H1 (cell line): Measurements from ENCODE around the gene DHX29. TPM values are rescaled to one million over a fixed set of nuclear protein-coding genes. Genes with fewer than 3 reads are reported as not detected.

Source experiments
- CTCF ChIA-PET: fragments of 300-600 bp; sonication (Branson Sonifier 250); formaldehyde crosslinking; loops from one replicate; lab custom pipeline; 2021; ENCODE audit not compliant: partially characterized antibody; lab: Charles Lee
- POLR2A ChIA-PET: fragments of 300-600 bp; sonication (Branson Sonifier 250); formaldehyde crosslinking; loops from one replicate; lab custom pipeline; 2021; ENCODE audit warnings: inconsistent platforms; ENCODE audit not compliant: partially characterized antibody; lab: Charles Lee
- DNase-seq, 2 experiments: peaks; one replicate each; pipeline versions ENCODE4 v3.0.0 to v3.0.0-alpha.2; 2010 to 2022; ENCODE audit warnings: low spot score in 2 of 2, low read depth in 1 of 2, mixed read lengths in 1 of 2
- FAIRE-seq: peaks from 2 replicates; lab custom pipeline; 2011; peaks lifted over from hg19 to GRCh38; lab: Jason Lieb, UNC
- H2AFZ ChIP-seq: 2 replicates; pipeline ENCODE4 v1.8.1; 2012; ENCODE audit warnings: low read length, inconsistent platforms
- H2AK5ac ChIP-seq: 2 replicates; pipeline ENCODE4 v1.6.1; 2013; ENCODE audit warnings: low read depth, low read length
- H2BK120ac ChIP-seq: replicated peaks from 2 replicates; pipeline ENCODE3; 2013; ENCODE audit warnings: low read depth, low read length, inconsistent platforms
- H2BK12ac ChIP-seq: 2 replicates; pipeline ENCODE4 v1.6.1; 2013; ENCODE audit warnings: low read depth, low read length
- H2BK15ac ChIP-seq: 2 replicates; pipeline ENCODE4 v1.6.1; 2013; ENCODE audit warnings: low read length
- H2BK20ac ChIP-seq: 2 replicates; pipeline ENCODE4 v1.6.1; 2013; ENCODE audit warnings: low read length
- H2BK5ac ChIP-seq: 2 replicates; pipeline ENCODE4 v1.6.1; 2013; ENCODE audit warnings: low read depth, low read length
- H3K14ac ChIP-seq: 2 replicates; pipeline ENCODE4 v1.6.1; 2013; ENCODE audit warnings: inconsistent platforms; ENCODE audit not compliant: insufficient read length
- H3K18ac ChIP-seq: 2 replicates; pipeline ENCODE4 v1.6.1; 2013; ENCODE audit warnings: low read length; ENCODE audit errors: extremely low read depth
- H3K23ac ChIP-seq: 2 replicates; pipeline ENCODE4 v1.6.1; 2013; ENCODE audit warnings: inconsistent platforms; ENCODE audit not compliant: insufficient read length
- H3K23me2 ChIP-seq: 2 replicates; pipeline ENCODE4 v1.6.1; 2013; ENCODE audit warnings: low read depth, low read length
- H3K27ac ChIP-seq: 2 replicates; pipeline ENCODE4 v1.6.1; 2011; ENCODE audit warnings: low read depth, low read length, inconsistent platforms
- H3K27me3 ChIP-seq, 4 experiments: replicated peaks in 1 of 4; 1 replicate in 1 of 4; 2 replicates in 3 of 4; pipeline versions ENCODE4 v1.6.1 to v1.8.1; 2011 to 2013; ENCODE audit warnings: low read length in 3 of 4, mild to moderate bottlenecking in 3 of 4, inconsistent platforms in 2 of 4, mixed read lengths in 2 of 4, moderate library complexity in 1 of 4; ENCODE audit not compliant: control insufficient read depth in 3 of 4, insufficient read depth in 3 of 4; ENCODE audit errors: extremely low read depth in 1 of 4
- H3K36me3 ChIP-seq, 4 experiments: 2 replicates each; pipeline versions ENCODE4 v1.6.1 to v1.8.1; 2011 to 2013; ENCODE audit warnings: mild to moderate bottlenecking in 4 of 4, low read length in 3 of 4, moderate library complexity in 2 of 4, control low read depth in 1 of 4, inconsistent platforms in 1 of 4; ENCODE audit not compliant: insufficient read depth in 4 of 4, control insufficient read depth in 2 of 4
- H3K4ac ChIP-seq: replicated peaks from 2 replicates; pipeline ENCODE3; 2013; ENCODE audit warnings: low read length, low read depth, mixed read lengths, inconsistent platforms; ENCODE audit not compliant: insufficient read length
- H3K4me1 ChIP-seq, 4 experiments: replicated peaks in 1 of 4; 1 replicate in 1 of 4; 2 replicates in 3 of 4; pipeline versions ENCODE4 v1.6.1 to v1.8.1; 2011 to 2013; ENCODE audit warnings: low read length in 3 of 4, inconsistent platforms in 2 of 4, mixed read lengths in 1 of 4; ENCODE audit not compliant: insufficient read depth in 4 of 4, control insufficient read depth in 3 of 4
- H3K4me2 ChIP-seq, 2 experiments: 2 replicates each; pipeline versions ENCODE4 v1.6.1 to v1.8.1; 2011 to 2013; ENCODE audit warnings: low read depth in 2 of 2, low read length in 2 of 2, control low read depth in 1 of 2, inconsistent platforms in 1 of 2, mild to moderate bottlenecking in 1 of 2; ENCODE audit not compliant: insufficient read depth in 1 of 2
- H3K4me3 ChIP-seq, 4 experiments: fragments of 200-600, 300-600 bp in 1 of 4; sonication (generic), shearing (Covaris generic), sonication (Bioruptor Twin) in 1 of 4; 2 replicates each; pipeline versions ENCODE4 v1.5.1 to v1.8.1; 2011 to 2016; ENCODE audit warnings: low read length in 4 of 4, low read depth in 3 of 4, control low read depth in 2 of 4, inconsistent platforms in 2 of 4, mild to moderate bottlenecking in 2 of 4, mixed read lengths in 1 of 4, moderate library complexity in 1 of 4; ENCODE audit not compliant: insufficient read depth in 2 of 4; ENCODE audit errors: extremely low read depth in 1 of 4
- H3K56ac ChIP-seq: replicated peaks from 2 replicates; pipeline ENCODE3; 2013; ENCODE audit warnings: low read depth, mild to moderate bottlenecking, mixed read lengths, low read length, inconsistent platforms; ENCODE audit not compliant: insufficient read length
- H3K79me1 ChIP-seq: 2 replicates; pipeline ENCODE4 v1.6.1; 2013; ENCODE audit warnings: low read depth, low read length, control low read depth
- H3K79me2 ChIP-seq, 2 experiments: 2 replicates each; pipeline versions ENCODE4 v1.6.1 to v1.8.1; 2012 to 2013; ENCODE audit warnings: low read length in 2 of 2, mild to moderate bottlenecking in 2 of 2, inconsistent platforms in 1 of 2; ENCODE audit not compliant: insufficient read depth in 2 of 2, control insufficient read depth in 1 of 2
- H3K9ac ChIP-seq, 4 experiments: replicated peaks in 1 of 4; 1 replicate in 1 of 4; 2 replicates in 3 of 4; pipeline versions ENCODE4 v1.6.1 to v1.8.1; 2011 to 2013; ENCODE audit warnings: low read depth in 3 of 4, low read length in 3 of 4, control low read depth in 2 of 4, mild to moderate bottlenecking in 2 of 4, moderate library complexity in 2 of 4, inconsistent platforms in 1 of 4; ENCODE audit errors: extremely low read depth in 1 of 4
- H3K9me3 ChIP-seq, 2 experiments: 2 replicates each; pipeline versions ENCODE4 v1.6.1 to v1.8.1; 2012 to 2013; ENCODE audit warnings: mild to moderate bottlenecking in 2 of 2, moderate library complexity in 2 of 2, control low read depth in 1 of 2, inconsistent platforms in 1 of 2, low read depth in 1 of 2, low read length in 1 of 2, mixed read lengths in 1 of 2; ENCODE audit not compliant: insufficient read depth in 2 of 2
- H4K20me1 ChIP-seq, 2 experiments: replicated peaks in 1 of 2; 2 replicates each; pipeline versions ENCODE3 to v1.8.1; 2011 to 2013; ENCODE audit warnings: inconsistent platforms in 2 of 2, low read length in 2 of 2, mild to moderate bottlenecking in 1 of 2; ENCODE audit not compliant: insufficient read depth in 2 of 2, control insufficient read depth in 1 of 2
- H4K5ac ChIP-seq: 2 replicates; pipeline ENCODE4 v1.6.1; 2013; ENCODE audit warnings: low read length, low read depth, mixed read lengths, inconsistent platforms; ENCODE audit not compliant: insufficient read length
- H4K8ac ChIP-seq: 2 replicates; pipeline ENCODE4 v1.8.0; 2013; ENCODE audit warnings: mild to moderate bottlenecking, moderate library complexity, low read length, inconsistent platforms; ENCODE audit not compliant: insufficient read depth; ENCODE audit errors: extremely low read depth
- H4K91ac ChIP-seq: replicated peaks from 2 replicates; pipeline ENCODE3; 2013; ENCODE audit warnings: low read length, mixed read lengths, inconsistent platforms; ENCODE audit not compliant: insufficient read length
- CHD1 ChIP-seq: IDR thresholded peaks from 2 replicates; pipeline ENCODE4 v1.6.1; 2012; ENCODE audit warnings: low read depth, low read length, improper control_type of control experiment
- MAX ChIP-seq: IDR thresholded peaks from 2 replicates; pipeline ENCODE4 v1.6.1; 2012; ENCODE audit warnings: inconsistent platforms
- TAF1 ChIP-seq: IDR thresholded peaks from 2 replicates; pipeline ENCODE4 v1.6.1; 2011; ENCODE audit warnings: mild to moderate bottlenecking, low read depth, low read length
- WGBS, 2 experiments: shearing (Covaris generic) in 1 of 2; methylation state at CpG; one replicate each; pipeline versions ENCODE4 v1.1.6 to v1.1.7; 2013 to 2015; ENCODE audit warnings: low lambda C conversion rate in 2 of 2, mixed read lengths in 2 of 2, inconsistent platforms in 1 of 2, low coverage in 1 of 2, missing lambda C conversion rate in 1 of 2; ENCODE audit not compliant: insufficient replicate concordance in 2 of 2, insufficient coverage in 1 of 2, insufficient read length in 1 of 2; ENCODE audit errors: extremely low coverage in 1 of 2, missing lambda C conversion rate in 1 of 2; 5-methylcytosine and 5-hydroxymethylcytosine counted together
- polyA plus RNA-seq, 7 experiments: library from polyadenylated mRNA; depleted of rRNA in 3 of 7; stranded (reverse) in 5 of 7; unstranded in 2 of 7; fragments of >200 nt in 5 of 7; fragments of 200-250 nt in 2 of 7; gene quantifications; 1 replicate in 5 of 7; 2 replicates in 1 of 7; 4 replicates in 1 of 7; pipeline versions ENCODE4 v1.2.1 to v1.2.3, GENCODE V29; 2011 to 2013; ENCODE audit warnings: missing spikeins in 2 of 7, mixed read lengths in 2 of 7
- total RNA-seq: library from RNA; stranded (reverse); fragmentation: NEBNext Ultra II Directional; extraction: Animal tissue kit (Norgen Biotek cat#: 25700); gene quantifications from 2 replicates; pipeline ENCODE4 v1.2.1, GENCODE V29; 2021

DHX29 gene
- total and polyA plus RNA-seq, 2 of the 8 experiments (the other 6 are each of a cell fraction or from before 2014, with no cell fraction given) = 3.4 to 32.1 TPM

DNA sequence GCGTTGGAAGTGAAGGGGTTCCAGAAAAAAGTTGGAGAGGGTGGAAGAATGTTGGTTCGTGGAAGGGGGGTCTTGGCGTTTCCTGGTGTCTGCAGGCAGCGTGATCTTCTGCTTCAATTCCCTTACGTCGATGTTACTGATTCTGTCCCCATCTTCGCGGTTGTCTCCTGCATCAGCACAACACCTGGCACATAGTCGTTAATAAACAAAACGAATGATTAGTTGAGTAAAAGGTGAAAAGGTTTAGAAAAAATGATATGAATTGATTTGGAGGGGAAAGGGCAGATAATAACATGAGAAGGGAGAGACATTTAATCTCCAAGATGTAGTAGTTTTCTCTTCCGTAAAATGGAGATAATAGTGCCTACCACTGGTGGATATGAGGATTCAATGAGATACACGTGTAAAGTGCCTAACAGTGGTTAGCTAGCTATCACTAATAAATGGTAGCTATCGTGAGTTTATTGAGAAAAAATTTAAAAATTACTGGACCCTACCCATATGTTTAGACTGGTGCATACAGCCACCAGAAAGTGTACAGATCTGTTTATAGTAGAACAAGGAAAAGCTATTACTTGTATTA lies 851 bp upstream of the DHX29 start:
- no peak overlapping the region for H2AK5ac ChIP-seq
- 0 out of 2 replicates have a peak, but pooled peaks have one; percentile 10 for TF ChIP-seq CHD1
- TF ChIP-seq TAF1 = no peak
- no peak for TF ChIP-seq MAX
- H3K27ac ChIP-seq = peak overlapping the region; percentile 90
- H3K56ac ChIP-seq = peak overlapping the region; percentile 95
- peaks cover 0 to 2% (median 2%) of the 10 kb centered on the region in 4 experiments; a peak in 4 of 7 replicates for H3K4me1 ChIP-seq
- peaks cover 0 to 4% (median 0%) of the 10 kb centered on the region in 4 experiments; a peak in 1 of 8 replicates for H3K36me3 ChIP-seq
- DNase-seq = no peak
- peak overlapping the region; percentile 72 to 92 for H3K4me2 ChIP-seq
- H3K23me2 ChIP-seq = peaks cover 6% of the 10 kb centered on the region
- no peaks in the 10 kb centered on the region for H3K9me3 ChIP-seq
- peak overlapping the region; percentile 80 to 96 (median 94) for H3K9ac ChIP-seq
- no peak overlapping the region for H3K4ac ChIP-seq
- H3K18ac ChIP-seq = peak overlapping the region; percentile 75; the same call in 1 of the 2 replicates
- peak overlapping the region; percentile 69; the same call in 1 of the 2 replicates for H2BK12ac ChIP-seq
- FAIRE-seq = no peak
- ChIA-PET CTCF (interaction anchor here (0.6 kb wide), 1 partner anchor 899 kb away, joined by 3 read pairs; no protein-coding TSS in a partner anchor), POLR2A (interaction anchor here (0.6 to 1.8 kb wide), 9 partner anchors 8 to 1843 kb away, joined by 3 to 8 read pairs (median 3); partner anchors contain the start of gene CCNO)
- H2BK20ac ChIP-seq = no peak overlapping the region
- H3K23ac ChIP-seq = no peak overlapping the region
- peak overlapping the region; percentile 66 for H2AFZ ChIP-seq
- H4K20me1 ChIP-seq = peaks cover 0 to 4% of the 10 kb centered on the region in 2 experiments
- no peak overlapping the region for H4K91ac ChIP-seq
- WGBS, 2 experiments = 2 to 100% methylated on average over 1 to 13 of the region's 13 CpGs
- H3K27me3 ChIP-seq = no peaks in the 10 kb centered on the region
- peaks cover 22 to 86% of the 10 kb centered on the region in 2 experiments for H3K79me2 ChIP-seq
- no peak overlapping the region for H2BK120ac ChIP-seq
- H3K4me3 ChIP-seq = peak overlapping the region; percentile 79 to 88 (median 85)
- H2BK5ac ChIP-seq = peak overlapping the region; percentile 88
- H2BK15ac ChIP-seq = no peak overlapping the region
- H3K14ac ChIP-seq = no peak overlapping the region
- peaks cover 6% of the 10 kb centered on the region for H3K79me1 ChIP-seq
- no peak overlapping the region for H4K5ac ChIP-seq
- peak overlapping the region; percentile 22; the same call in 1 of the 2 replicates for H4K8ac ChIP-seq
